ENCODE measurements around the gene ZFP82.

- TF ChIP-seq MAZ (IDR thresholded peaks at IDR 0.05; ENCODE audit: borderline replicate concordance, low read depth, low read length) (no peak), POLR2A (IDR thresholded peaks at IDR 0.05; ENCODE audit: low read depth, low read length) (no peak), CTCF (conservative IDR thresholded peaks at IDR 0.05; ENCODE audit: low read depth, low read length) (no peak), RAD21 (IDR thresholded peaks at IDR 0.05; ENCODE audit: low read length) (no peak), CHD1 (IDR thresholded peaks at IDR 0.05; ENCODE audit: low read depth, low read length) (no peak), RFX5 (IDR thresholded peaks at IDR 0.05; ENCODE audit: low read depth, low read length) (no peak), BHLHE40 (IDR thresholded peaks at IDR 0.05; ENCODE audit: low read depth, low read length) (no peak), FOS (IDR thresholded peaks at IDR 0.05; ENCODE audit: low read depth, low read length) (no peak), ELK1 (IDR thresholded peaks at IDR 0.05; ENCODE audit: borderline replicate concordance, low read depth, low read length) (no peak), NFE2L2 (IDR thresholded peaks at IDR 0.05; ENCODE audit: low read depth, low read length) (no peak), CEBPB (IDR thresholded peaks at IDR 0.05; ENCODE audit: low read depth, low read length) (no peak)
Observed at GRCh38 chr19:36392916-36393673, 25.3 kb downstream of the ZFP82 start.

Measured in IMR-90 (cell line).